ENCODE measurements around the gene RWDD3. TPM values are rescaled to one million over a fixed set of nuclear protein-coding genes. Genes with fewer than 3 reads are reported as not detected.

The RWDD3 gene
- total RNA-seq, 1 donor, result 12.5 TPM

- no peak overlapping the region for H3K4me3 ChIP-seq (ENCODE audit: low read depth, low read length)
- DNase-seq (ENCODE audit: low read depth), result no peak
- TF ChIP-seq, protein P1, sequence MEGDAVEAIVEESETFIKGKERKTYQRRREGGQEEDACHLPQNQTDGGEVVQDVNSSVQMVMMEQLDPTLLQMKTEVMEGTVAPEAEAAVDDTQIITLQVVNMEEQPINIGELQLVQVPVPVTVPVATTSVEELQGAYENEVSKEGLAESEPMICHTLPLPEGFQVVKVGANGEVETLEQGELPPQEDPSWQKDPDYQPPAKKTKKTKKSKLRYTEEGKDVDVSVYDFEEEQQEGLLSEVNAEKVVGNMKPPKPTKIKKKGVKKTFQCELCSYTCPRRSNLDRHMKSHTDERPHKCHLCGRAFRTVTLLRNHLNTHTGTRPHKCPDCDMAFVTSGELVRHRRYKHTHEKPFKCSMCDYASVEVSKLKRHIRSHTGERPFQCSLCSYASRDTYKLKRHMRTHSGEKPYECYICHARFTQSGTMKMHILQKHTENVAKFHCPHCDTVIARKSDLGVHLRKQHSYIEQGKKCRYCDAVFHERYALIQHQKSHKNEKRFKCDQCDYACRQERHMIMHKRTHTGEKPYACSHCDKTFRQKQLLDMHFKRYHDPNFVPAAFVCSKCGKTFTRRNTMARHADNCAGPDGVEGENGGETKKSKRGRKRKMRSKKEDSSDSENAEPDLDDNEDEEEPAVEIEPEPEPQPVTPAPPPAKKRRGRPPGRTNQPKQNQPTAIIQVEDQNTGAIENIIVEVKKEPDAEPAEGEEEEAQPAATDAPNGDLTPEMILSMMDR (IDR thresholded peaks at IDR 0.05; ENCODE audit: insufficient read depth, low read length), result no peak
Observed at GRCh38 chr1:95226781-95227660, 7.0 kb upstream of the RWDD3 start.

- no peak overlapping the region for H3K4me3 ChIP-seq (ENCODE audit: low read depth, low read length)
- TF ChIP-seq, protein P1 (IDR thresholded peaks at IDR 0.05; ENCODE audit: insufficient read depth, low read length), result no peak
- DNase-seq (ENCODE audit: low read depth), result no peak
Observed at GRCh38 chr1:95229037-95229436, 5.0 kb upstream of the RWDD3 start.

- no peak overlapping the region for H3K4me3 ChIP-seq (ENCODE audit: low read depth, low read length)
- no peak for DNase-seq (ENCODE audit: low read depth)
- TF ChIP-seq, protein P1 (IDR thresholded peaks at IDR 0.05; ENCODE audit: insufficient read depth, low read length), result no peak
Observed at GRCh38 chr1:95229706-95230105, 4.3 kb upstream of the RWDD3 start.

DNA sequence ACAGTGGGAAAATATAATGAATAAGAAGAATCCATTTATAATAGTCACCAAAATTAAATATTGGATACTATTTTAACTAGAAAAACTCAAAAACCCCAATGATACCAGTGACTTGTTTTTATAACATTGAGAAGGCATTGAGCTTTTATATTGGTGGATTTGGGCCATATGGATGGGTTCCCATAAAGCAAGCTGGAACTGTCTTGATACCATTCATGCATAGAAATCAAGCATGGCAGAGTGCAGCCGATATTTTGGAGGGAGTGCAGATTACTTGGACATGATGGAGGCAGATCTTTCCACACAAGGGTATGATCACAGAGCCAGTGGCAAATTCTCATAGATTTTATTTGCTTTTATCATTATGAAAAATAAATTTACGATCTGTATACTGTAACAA lies 3.8 kb upstream of the RWDD3 start:
- H3K4me3 ChIP-seq (ENCODE audit: low read depth, low read length), result no peak overlapping the region
- DNase-seq (ENCODE audit: low read depth), result no peak
- TF ChIP-seq, protein P1 (IDR thresholded peaks at IDR 0.05; ENCODE audit: insufficient read depth, low read length), result no peak

- H3K4me3 ChIP-seq (ENCODE audit: low read depth, low read length), result no peak overlapping the region
- no peak for DNase-seq (ENCODE audit: low read depth)
- TF ChIP-seq, protein P1 (IDR thresholded peaks at IDR 0.05; ENCODE audit: insufficient read depth, low read length), result no peak
Observed at GRCh38 chr1:95230768-95231191, 3.2 kb upstream of the RWDD3 start.

DNA sequence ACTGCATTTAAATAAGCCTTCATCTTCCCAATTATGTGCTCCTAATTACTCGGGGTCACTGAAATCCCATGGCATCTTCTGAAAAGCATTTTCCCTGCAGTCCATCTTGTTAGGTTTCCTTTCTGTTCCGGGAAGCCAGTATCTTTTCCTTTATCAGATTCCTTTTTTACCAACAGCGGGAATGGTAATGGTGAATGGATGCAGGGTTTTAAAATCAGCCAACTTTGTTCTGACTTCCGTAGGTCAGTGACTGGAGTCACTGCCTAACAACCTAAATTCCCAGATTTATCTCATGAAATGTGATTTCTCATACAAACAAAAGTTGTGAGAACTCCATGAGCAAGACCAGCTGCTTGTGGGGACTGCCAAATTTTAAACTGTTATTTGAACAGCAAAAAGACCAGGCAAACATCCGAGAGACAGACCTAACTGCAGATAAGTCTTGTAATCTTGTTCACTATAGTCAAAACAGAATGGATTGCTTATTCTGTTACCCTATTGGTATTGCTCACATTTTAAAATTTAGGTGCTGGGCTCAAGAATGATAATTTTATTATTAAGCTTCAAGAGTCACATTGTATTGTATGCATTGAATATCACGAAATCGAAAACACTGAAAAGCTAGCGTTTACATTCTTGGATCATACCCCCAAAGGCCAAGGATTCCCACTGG lies 1.2 kb upstream of the RWDD3 start:
- peak; percentile 78 for DNase-seq (ENCODE audit: low read depth)
- peak overlapping the region; percentile 85 for H3K4me3 ChIP-seq (ENCODE audit: low read depth, low read length)
- TF ChIP-seq, protein P1 (IDR thresholded peaks at IDR 0.05; ENCODE audit: insufficient read depth, low read length), result no peak

All from fibroblast of the aortic adventitia (primary cell).